GM21737 (cell line): ENCODE measurements around the gene LASP1.
A peak's percentile ranks its signal among the peaks of the same experiment; 100 is the strongest.
"Not testable (repeated sequence)": the region's sequence is repeated elsewhere in the genome, so short reads cannot be mapped to it uniquely, and the experiment has no call there.

ENCODE experiments used
- ATAC-seq: cut with Tn5 transposase; IDR thresholded peaks from one replicate; pipeline ENCODE4 v1.9.1; 2021; ENCODE audit warnings: mild to moderate bottlenecking, moderate library complexity; ENCODE audit not compliant: unreplicated experiment

The LASP1 gene

GRCh38 chr17:38869526-38870258 lies at the start of gene LASP1:
Gene LASP1, plus strand, starts transcription at chr17:38870058. Its CDS starts 132 bp downstream, at chr17:38870190.
- ATAC-seq = peak; percentile 35

DNA sequence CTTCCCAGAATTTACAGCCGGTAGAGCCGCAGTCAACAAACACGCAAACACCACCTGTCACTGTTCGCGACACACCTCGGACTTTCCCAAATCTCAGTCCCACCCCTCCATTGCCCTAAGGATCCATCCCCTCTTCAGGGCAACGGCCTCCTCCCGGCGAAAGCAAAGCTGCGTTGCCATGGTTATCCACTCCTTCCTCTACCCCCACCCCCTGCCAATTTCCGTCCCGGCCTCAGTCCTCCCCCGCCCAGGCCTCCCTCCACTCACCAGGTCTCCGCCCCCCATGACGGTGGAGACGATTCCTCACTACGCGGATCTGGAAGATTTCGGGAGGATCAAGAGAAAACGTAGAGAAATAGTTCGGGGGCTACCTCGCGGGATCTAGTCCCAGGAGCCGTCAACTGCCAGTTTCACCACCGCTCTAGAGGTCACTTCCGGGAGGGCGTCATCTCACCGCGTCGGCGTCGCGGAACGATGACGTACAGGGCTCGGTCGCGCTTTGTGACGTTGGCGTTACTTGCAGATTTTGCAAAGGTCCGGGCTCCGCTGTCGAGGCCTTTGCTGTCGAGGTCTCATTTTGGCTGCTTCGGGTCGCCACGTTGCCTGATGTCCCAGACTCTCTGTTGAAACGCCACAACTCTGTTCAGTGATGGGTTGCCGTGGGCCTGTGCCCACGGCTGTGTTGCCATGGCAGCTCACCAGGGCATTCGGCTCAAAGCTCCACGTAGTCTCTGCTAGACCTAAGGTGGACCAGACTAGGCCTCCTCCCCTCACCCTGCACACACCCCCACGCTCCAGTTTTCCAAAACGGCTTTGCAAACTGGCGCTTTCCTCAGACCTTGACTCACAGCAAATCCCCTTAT lies 44.7 kb upstream of the LASP1 start, which contains the start of gene CWC25:
Gene CWC25, minus strand, starts transcription at position 423 of the 863 bp plus-strand sequence. Its CDS starts 138 bp downstream, at position 285.
- peak; percentile 76 for ATAC-seq

DNA sequence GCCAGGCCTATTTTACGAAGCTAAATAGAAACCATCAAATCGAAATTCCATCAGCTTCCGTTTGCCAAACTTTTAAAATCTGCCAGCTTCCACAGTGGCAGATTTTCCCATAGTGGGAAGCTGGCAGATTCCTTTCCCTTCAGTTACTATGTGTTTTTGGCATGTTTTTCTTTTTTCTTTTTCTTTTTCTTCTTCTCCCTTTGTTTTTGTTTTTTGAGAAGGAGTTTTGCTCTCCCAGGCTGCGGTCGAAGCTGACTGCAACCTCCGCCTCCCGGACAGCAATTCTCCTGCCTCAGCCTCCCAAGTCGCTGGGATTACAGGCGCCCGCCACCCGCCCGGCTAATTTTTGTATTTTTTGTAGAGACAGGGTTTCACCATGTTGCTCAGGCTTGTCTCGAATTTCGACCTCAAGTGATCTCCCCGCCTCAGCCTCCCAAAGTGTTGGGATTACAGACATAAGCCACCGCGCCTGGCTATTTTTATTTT lies 44.1 kb upstream of the LASP1 start:
- no peak for ATAC-seq

DNA sequence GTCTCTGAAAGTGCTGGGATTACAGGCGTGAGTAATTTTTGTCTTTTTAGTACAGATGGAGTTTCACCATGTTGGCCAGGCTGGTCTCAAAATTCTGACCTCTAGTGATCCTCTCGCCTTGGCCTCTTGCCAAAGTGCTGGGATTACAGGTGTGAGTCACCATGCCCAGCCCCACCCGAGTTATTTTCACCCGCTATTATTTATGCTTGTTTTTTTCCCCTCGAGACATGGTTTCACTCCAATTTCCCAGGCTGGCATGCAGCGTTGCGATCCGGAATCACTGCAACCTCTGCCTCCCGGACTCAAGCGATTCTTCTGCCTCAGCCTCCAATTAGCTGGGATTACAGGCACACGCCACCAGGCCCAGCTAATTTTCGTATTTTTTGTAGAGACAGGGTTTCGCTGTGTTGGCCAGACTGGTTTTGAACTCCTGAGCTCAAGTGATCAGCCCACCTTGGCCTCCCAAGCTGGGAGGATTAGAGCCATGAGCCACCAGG lies 25.5 kb upstream of the LASP1 start:
- no peak for ATAC-seq

DNA sequence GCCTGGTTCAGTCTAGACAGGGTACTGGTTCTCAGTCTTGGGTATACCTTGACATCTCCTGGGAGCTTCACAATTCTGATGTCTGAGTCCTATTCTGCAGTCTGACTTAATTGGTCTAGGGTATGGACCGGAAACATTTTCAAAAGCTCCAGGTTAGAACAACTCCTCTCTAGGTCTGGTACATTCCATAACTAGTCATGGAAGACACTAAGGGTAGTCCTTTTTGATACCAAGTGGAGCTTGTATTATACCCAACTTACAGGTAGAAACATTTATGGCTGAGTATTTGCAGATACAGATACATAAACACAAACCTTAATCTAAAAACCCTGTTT lies 21.3 kb upstream of the LASP1 start:
- no peak for ATAC-seq

- no peak for ATAC-seq
Measured at GRCh38 chr17:38848939-38849605, 20.8 kb upstream of the LASP1 start.

DNA sequence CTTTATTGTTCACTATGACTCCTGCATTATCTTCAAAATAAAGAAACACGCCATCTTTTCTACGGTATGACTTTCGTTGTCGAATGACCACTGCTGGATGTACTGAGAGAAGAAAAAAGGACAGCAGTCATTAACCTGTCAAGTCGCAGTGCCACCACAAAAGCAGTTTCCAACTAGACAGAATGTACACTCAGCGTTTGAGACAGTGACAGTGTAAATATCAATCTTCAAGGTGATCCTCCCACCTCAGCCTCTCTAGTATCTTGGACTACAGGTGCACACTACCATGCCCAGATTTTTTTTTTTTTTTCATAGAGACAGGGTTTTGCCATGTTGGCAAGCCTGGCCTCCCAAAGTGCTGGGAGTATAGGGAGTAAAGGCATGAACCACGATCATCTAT lies 19.5 kb upstream of the LASP1 start:
- ATAC-seq = no peak

DNA sequence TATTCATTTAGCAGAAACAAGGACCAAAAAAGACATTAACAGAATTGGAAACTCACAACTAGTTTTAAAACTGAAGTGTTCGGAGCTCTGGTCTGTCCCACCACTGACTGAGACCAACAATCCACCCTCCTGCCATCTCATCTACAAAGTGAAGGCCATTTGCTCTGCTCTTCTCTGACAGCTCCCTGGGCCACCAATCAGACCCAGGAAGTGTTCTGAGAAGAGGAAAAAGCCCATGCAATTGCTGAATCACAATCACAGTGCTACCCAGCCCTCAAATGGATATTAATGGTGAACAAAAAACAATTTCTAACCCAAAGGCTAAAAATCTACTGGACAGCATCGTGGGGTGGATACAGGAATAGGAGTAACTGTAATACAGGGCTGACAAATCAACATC lies 18.4 kb upstream of the LASP1 start:
- ATAC-seq = no peak

GRCh38 chr17:38852771-38853291 lies 17.0 kb upstream of the LASP1 start:
- ATAC-seq = no peak

- ATAC-seq = peak; percentile 87
Measured at GRCh38 chr17:38853292-38854219, 16.3 kb upstream of the LASP1 start, which contains the start of gene RPL23. Gene RPL23, minus strand, starts transcription at chr17:38853721. Its CDS starts 11 bp downstream, at chr17:38853710.

GRCh38 chr17:38855101-38855714 lies 14.7 kb upstream of the LASP1 start:
- not testable (repeated sequence) for ATAC-seq

DNA sequence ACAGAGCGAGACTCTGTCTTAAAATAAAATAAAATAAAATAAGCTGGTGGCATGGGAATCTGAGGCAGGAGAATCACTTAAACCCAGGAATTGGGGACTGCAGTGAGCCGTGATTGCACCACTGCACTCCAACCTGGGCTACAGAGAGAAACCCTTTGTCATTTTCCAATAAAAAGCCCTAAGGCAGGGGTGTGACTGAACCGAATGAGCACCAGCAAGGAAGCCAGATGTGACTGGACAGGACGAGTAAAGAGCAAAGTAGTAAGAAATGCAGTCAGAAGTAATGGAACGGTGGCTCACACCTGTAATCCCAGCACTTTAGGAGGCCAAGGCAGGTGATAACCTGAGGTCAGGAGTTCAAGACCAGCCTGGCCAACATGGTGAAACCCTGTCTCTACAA lies 12.6 kb upstream of the LASP1 start:
- ATAC-seq = no peak

DNA sequence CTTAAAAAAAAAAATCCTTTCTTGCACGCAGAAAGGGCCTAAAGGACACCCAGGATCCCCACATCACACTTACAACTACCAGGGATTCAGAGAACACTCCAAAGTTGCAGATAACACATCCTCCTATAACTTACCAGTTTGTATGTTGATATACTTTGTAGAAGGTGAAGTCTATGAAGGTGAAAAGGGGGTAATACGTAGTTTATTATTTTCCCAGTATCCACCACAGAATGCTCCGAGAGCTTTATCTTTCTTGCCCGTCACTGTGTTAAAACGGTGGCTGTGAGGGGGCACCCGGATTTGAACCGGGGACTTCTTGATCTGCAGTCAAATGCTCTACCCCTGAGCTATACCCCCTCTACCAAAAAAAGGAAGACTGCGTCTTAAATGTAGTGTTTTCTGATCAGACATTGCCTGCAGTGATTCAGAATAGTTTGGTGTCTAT lies 8.4 kb upstream of the LASP1 start:
- no peak for ATAC-seq

- no peak for ATAC-seq
Measured at GRCh38 chr17:38864636-38865398, 5.0 kb upstream of the LASP1 start.

DNA sequence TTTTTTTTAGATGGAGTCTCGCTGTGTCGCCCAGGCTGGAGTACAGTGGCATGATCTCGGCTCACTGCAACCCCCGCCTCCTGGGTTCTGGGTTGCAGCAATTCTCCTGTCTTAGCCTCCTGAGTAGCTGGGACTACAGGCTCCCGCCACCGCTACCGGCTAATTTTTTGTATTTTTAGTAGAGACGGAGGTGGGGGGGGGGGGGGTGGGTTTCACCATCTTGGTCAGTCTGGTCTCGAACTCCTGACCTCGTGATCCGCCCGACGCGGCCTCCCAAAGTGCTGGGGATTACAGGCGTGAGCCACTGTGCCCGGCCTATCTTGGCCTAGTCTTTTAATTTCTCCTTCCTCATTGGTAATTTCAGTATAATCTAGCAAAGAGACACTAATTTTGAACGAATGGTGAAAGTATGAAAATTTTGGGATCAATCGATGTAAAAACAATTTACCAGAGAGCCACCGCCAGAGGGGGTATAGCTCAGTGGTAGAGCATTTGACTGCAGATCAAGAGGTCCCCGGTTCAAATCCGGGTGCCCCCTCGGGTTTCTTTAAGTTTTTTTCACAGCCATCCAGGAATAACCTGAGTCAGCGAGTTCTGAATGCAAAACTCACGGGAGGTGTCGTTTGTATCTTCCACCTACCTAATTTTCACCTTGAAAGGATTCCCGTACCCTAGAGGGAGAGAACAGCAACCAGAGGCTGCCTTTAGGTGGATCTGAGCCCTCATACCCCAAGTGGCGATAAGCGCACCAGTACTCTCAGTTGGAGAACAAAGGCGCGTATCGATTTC lies 2.5 kb upstream of the LASP1 start:
- ATAC-seq = no peak

DNA sequence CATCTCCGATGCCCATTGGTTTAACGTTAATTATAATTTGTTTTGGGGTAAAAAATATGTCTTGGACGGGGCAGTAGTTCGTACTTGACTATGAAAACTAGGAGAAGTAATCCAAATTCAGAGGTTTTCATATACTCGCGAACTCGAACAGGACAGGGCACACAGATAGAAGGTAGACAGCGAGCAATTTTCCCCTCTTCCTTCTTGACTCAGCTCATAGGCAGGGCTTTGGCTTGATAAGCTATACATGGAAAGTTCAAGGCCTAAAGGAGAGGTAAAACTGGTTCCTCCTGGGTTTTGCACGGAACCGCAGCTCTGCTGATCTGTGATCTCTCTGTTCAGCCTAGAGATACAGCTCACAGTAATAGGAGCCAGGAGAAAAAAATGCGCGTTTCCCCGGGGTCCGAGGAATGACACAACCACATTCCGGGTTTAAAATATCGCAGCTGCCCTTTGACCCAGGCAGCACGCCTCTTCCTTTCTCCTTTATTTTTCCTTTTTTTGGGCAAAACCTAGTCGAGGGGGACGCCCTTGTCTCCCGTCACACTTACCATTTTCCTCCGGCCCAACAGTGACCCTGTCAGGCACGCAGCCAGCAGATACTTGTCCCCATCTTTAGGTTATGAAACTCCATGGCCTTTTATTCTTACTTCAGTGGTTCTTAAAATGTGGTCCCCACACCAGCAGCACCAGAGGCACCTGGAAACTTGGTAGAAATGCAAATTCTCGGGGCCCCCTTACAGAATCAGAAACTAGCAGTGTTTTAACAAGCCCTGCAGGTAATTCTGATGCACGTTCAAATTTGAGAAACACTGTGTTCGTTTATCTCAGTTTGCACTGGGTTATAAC lies 1.7 kb upstream of the LASP1 start:
- ATAC-seq = no peak
